ENCODE measurements around the gene CNTN4.

- TF ChIP-seq EZH2 (IDR thresholded peaks at IDR 0.05; ENCODE audit: borderline replicate concordance, low read depth, low read length, poor library complexity, severe bottlenecking) (no peak), CTCF (conservative IDR thresholded peaks at IDR 0.05; ENCODE audit: low read depth, low read length) (no peak)
Measured at GRCh38 chr3:2992534-2992933, 893.9 kb downstream of the CNTN4 start.

Measured in A673 (cell line).